PC-3 (cell line): ENCODE results near the gene TRIM47. TPM values are rescaled to one million over a fixed set of nuclear protein-coding genes. Genes with fewer than 3 reads are reported as not detected.
A peak's percentile ranks its signal among the peaks of the same experiment; 100 is the strongest.
"Not testable (repeated sequence)": the region's sequence is repeated elsewhere in the genome, so short reads cannot be mapped to it uniquely, and the experiment has no call there.

ENCODE experiments used
- ATAC-seq: fragments of 200-7000 bp; cut with Tn5 transposase; 2 replicates; pipeline ENCODE4 v1.9.1; 2020; ENCODE audit warnings: mild to moderate bottlenecking, moderate library complexity
- BruUV-seq: library from RNA; stranded (reverse); fragments of 400-500 nt; replicated peaks from 2 replicates; lab custom pipeline; 2021; lab: Mats Ljungman, UMichigan
- CTCF ChIA-PET: fragments of 300-600 bp; sonication (Branson Sonifier 250); formaldehyde crosslinking; loops from one replicate; lab custom pipeline; 2022; ENCODE audit warnings: antibody characterized with exemption; lab: Charles Lee
- POLR2A ChIA-PET: fragments of 300-600 bp; sonication (Branson Sonifier 250); formaldehyde crosslinking; loops from one replicate; lab custom pipeline; 2022; ENCODE audit warnings: antibody characterized with exemption; ENCODE audit not compliant: unreplicated experiment; lab: Charles Lee
- DNase-seq: peaks from one replicate; pipeline ENCODE4 v3.0.0-alpha.2; 2015
- H2AFZ ChIP-seq: fragments of 300-600 bp; sonication (generic); 2 replicates; pipeline ENCODE4 v1.6.0; 2016; ENCODE audit warnings: antibody characterized with exemption, low read length
- H3F3A ChIP-seq: fragments of 300-600 bp; sonication (generic); one replicate; pipeline ENCODE4 v1.6.0; 2017; ENCODE audit warnings: antibody characterized with exemption, low read length, control low read depth, mild to moderate bottlenecking; ENCODE audit not compliant: unreplicated experiment
- H3K27ac ChIP-seq: fragments of 300-600 bp; sonication (generic); 2 replicates; pipeline ENCODE4 v1.5.1; 2016; ENCODE audit warnings: mild to moderate bottlenecking, low read length
- H3K27me3 ChIP-seq: fragments of 300-600 bp; sonication (generic); 2 replicates; pipeline ENCODE4 v1.6.1; 2016; ENCODE audit warnings: low read length, mixed read lengths
- H3K36me3 ChIP-seq: fragments of 300-600 bp; sonication (generic); 2 replicates; pipeline ENCODE4 v1.6.1; 2016; ENCODE audit warnings: low read depth, mixed run types, low read length, mixed read lengths
- H3K4me1 ChIP-seq: fragments of 300-600 bp; sonication (generic); 2 replicates; pipeline ENCODE4 v1.5.1; 2016; ENCODE audit warnings: low read length; ENCODE audit not compliant: insufficient read depth
- H3K4me2 ChIP-seq: fragments of 300-600 bp; sonication (generic); 2 replicates; pipeline ENCODE4 v1.6.0; 2016; ENCODE audit warnings: low read length
- H3K4me3 ChIP-seq: fragments of 300-600 bp; sonication (generic); 2 replicates; pipeline ENCODE4 v1.5.1; 2016; ENCODE audit warnings: mild to moderate bottlenecking, low read length, mixed read lengths
- H3K79me2 ChIP-seq: fragments of 300-600 bp; sonication (generic); 2 replicates; pipeline ENCODE4 v1.6.1; 2017; ENCODE audit warnings: low read length, mixed read lengths
- H3K9ac ChIP-seq: fragments of 300-600 bp; sonication (generic); 2 replicates; pipeline ENCODE4 v1.6.0; 2016; ENCODE audit warnings: mild to moderate bottlenecking, low read length
- H3K9me2 ChIP-seq: fragments of 300-600 bp; sonication (generic); replicated peaks from 2 replicates; pipeline ENCODE4 v1.6.1; 2016; ENCODE audit warnings: mixed run types, low read length, mixed read lengths
- H3K9me3 ChIP-seq: fragments of 300-600 bp; sonication (generic); 2 replicates; pipeline ENCODE4 v1.6.1; 2016; ENCODE audit warnings: low read length, mixed read lengths
- H4K20me1 ChIP-seq: fragments of 300-600 bp; sonication (generic); 2 replicates; pipeline ENCODE4 v1.6.1; 2016; ENCODE audit warnings: low read length, mixed read lengths
- EZH2 ChIP-seq: fragments of 300-600 bp; sonication (generic); IDR thresholded peaks from one replicate; pipeline ENCODE4 v1.6.1; 2017; ENCODE audit warnings: antibody characterized with exemption, mild to moderate bottlenecking, low read length; ENCODE audit not compliant: unreplicated experiment
- EZH2phosphoT487 ChIP-seq: fragments of 300-600 bp; sonication (generic); IDR thresholded peaks from 2 replicates; pipeline ENCODE4 v1.6.1; 2018; ENCODE audit warnings: mild to moderate bottlenecking, antibody characterized with exemption, low read length, borderline replicate concordance
- intact Hi-C: fragments of 100-400 bp; cut with micrococcal nuclease; formaldehyde crosslinking; loops from 2 replicates; pipeline ENCODE4 v1.9.0; 2023
- total RNA-seq: library from RNA; depleted of rRNA; stranded (reverse); fragments of >200 nt; gene quantifications from 2 replicates; pipeline ENCODE4 v1.2.3, GENCODE V29; 2014
- TF ChIP-seq, protein P1 (sequence below): fragments of 300-600 bp; sonication (generic); conservative IDR thresholded peaks from 2 replicates; pipeline ENCODE4 v1.5.1; 2017; ENCODE audit warnings: antibody characterized with exemption, low read depth, mild to moderate bottlenecking, low read length

The TRIM47 gene
- total RNA-seq, 1 experiment from 2014 or later = 73.7 TPM

- Histone ChIP-seq H2AFZ (no peak overlapping the region), H3K27me3 (no peaks in the 10 kb centered on the region), H3K4me3 (peak overlapping the region; percentile 86; the same call in 1 of the 2 replicates), H3K9me3 (no peaks in the 10 kb centered on the region), H3K27ac (peak overlapping the region; percentile 69), H3K4me2 (peak overlapping the region; percentile 95), H3K79me2 (peaks cover 24% of the 10 kb centered on the region), H3K4me1 (peaks cover 28% of the 10 kb centered on the region), H4K20me1 (no peaks in the 10 kb centered on the region), H3K9ac (peak overlapping the region; percentile 66), H3F3A (no peaks in the 10 kb centered on the region), H3K36me3 (peaks cover 14% of the 10 kb centered on the region; the same call in 1 of the 2 replicates), H3K9me2 (no peaks in the 10 kb centered on the region)
- TF ChIP-seq EZH2 = no peak
- TF ChIP-seq, protein P1, sequence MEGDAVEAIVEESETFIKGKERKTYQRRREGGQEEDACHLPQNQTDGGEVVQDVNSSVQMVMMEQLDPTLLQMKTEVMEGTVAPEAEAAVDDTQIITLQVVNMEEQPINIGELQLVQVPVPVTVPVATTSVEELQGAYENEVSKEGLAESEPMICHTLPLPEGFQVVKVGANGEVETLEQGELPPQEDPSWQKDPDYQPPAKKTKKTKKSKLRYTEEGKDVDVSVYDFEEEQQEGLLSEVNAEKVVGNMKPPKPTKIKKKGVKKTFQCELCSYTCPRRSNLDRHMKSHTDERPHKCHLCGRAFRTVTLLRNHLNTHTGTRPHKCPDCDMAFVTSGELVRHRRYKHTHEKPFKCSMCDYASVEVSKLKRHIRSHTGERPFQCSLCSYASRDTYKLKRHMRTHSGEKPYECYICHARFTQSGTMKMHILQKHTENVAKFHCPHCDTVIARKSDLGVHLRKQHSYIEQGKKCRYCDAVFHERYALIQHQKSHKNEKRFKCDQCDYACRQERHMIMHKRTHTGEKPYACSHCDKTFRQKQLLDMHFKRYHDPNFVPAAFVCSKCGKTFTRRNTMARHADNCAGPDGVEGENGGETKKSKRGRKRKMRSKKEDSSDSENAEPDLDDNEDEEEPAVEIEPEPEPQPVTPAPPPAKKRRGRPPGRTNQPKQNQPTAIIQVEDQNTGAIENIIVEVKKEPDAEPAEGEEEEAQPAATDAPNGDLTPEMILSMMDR = no peak
- no peak for TF ChIP-seq EZH2phosphoT487
- intact Hi-C loops = no loop called here
- no TSS peak for BruUV-seq
- CTCF ChIA-PET = interaction anchor here (0.5 to 3.2 kb wide), 5 partner anchors 8 to 174 kb away, joined by 3 to 30 read pairs (median 3); partner anchors contain the start of gene TRIM47
- DNase-seq (peak; percentile 74), ATAC-seq (no peak)
- POLR2A ChIA-PET = interaction anchor here (0.7 to 0.8 kb wide), 2 partner anchors 72 to 73 kb away, joined by 3 to 18 read pairs; no protein-coding TSS in a partner anchor
Observed at GRCh38 chr17:75853433-75853832, 24.9 kb downstream of the TRIM47 start.

- CTCF ChIA-PET, H3K9ac ChIP-seq, BruUV-seq, H3K9me3 ChIP-seq, H3K27me3 ChIP-seq, H2AFZ ChIP-seq, intact Hi-C loops, H3K4me2 ChIP-seq, H3F3A ChIP-seq, H3K4me3 ChIP-seq, H4K20me1 ChIP-seq, DNase-seq, H3K9me2 ChIP-seq, POLR2A ChIA-PET, ATAC-seq, H3K27ac ChIP-seq: not testable (repeated sequence)
- peaks cover 31% of the 10 kb centered on the region; the same call in 1 of the 2 replicates for H3K36me3 ChIP-seq
- H3K79me2 ChIP-seq = peaks cover 24% of the 10 kb centered on the region
- H3K4me1 ChIP-seq = peaks cover 33% of the 10 kb centered on the region
Observed at GRCh38 chr17:75851693-75851991, 26.7 kb downstream of the TRIM47 start.

- Histone ChIP-seq H3K4me2 (no peak overlapping the region), H3K27me3 (no peaks in the 10 kb centered on the region), H3K4me1 (peaks cover 33% of the 10 kb centered on the region), H2AFZ (no peak overlapping the region), H3K36me3 (peaks cover 31% of the 10 kb centered on the region; the same call in 1 of the 2 replicates), H3K9me2 (no peaks in the 10 kb centered on the region), H3K9ac (no peak overlapping the region), H3F3A (no peaks in the 10 kb centered on the region), H3K27ac (peak overlapping the region; percentile 12; the same call in 1 of the 2 replicates), H3K9me3 (no peaks in the 10 kb centered on the region), H3K79me2 (peaks cover 24% of the 10 kb centered on the region), H4K20me1 (no peaks in the 10 kb centered on the region), H3K4me3 (no peak overlapping the region)
- TF ChIP-seq, protein P1 = no peak
- TF ChIP-seq EZH2phosphoT487 (no peak), EZH2 (no peak)
- ChIA-PET CTCF (no interaction called here), POLR2A (no interaction called here)
- BruUV-seq = no TSS peak
- intact Hi-C loops = no loop called here
- DNase-seq (no peak), ATAC-seq (no peak)
Observed at GRCh38 chr17:75850928-75851692, 27.3 kb downstream of the TRIM47 start.
